ENCODE data around the gene ZFHX3. TPM values are rescaled to one million over a fixed set of nuclear protein-coding genes. Genes with fewer than 3 reads are reported as not detected.

Gene ZFHX3
- total and polyA plus RNA-seq, 2 donors (not counting 1 experiment from before 2014, with no cell fraction given) = 4.7 to 7.3 TPM

DNA sequence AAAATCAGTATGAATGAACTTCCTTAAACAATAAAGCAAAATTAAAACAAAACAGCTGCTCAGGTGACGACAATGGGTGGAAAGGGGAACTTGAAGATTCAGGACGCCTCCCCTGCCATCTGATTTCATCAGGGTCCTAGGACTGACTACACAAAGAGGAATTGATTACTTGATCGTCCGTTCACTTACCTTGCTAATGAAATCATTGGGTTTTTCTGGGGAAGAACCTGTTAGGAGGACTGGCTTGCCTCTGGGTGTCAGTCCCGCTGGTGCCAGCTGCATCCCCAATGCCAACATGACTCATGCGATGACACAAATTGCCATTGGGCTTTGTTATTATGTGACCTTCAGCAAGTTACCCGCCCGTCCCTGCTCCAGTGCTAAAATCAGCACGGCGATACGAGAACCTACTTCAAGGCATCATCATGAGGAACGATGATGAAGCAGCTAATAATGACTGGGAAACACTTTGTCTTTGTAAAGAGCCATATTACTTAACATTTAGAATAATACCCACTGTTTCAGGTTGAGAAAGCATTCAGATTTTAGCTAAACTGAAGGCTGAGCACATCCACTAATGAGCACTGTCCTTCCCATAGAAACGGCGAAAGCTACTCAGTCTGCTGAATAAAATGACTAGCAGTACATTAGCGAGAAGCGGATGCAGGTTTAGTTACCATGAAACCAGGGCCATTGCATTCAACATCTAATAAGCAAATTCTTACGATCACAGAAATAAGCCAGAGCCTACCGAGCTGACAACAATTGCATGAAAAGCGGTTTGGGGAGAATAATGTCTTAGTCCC is 139.4 kb downstream of the ZFHX3 start:
- Histone ChIP-seq H3K27ac (ENCODE audit: insufficient read depth, low read length) (no peak overlapping the region), H2AFZ (ENCODE audit: low read length) (no peak overlapping the region), H3K4me2 (ENCODE audit: extremely low read depth, insufficient read depth, low read length) (no peak overlapping the region), H3K27me3 (ENCODE audit: control insufficient read depth, insufficient read depth, low read length) (no peaks in the 10 kb centered on the region), H3K36me3 (ENCODE audit: control insufficient read depth, insufficient read depth, low read length) (no peaks in the 10 kb centered on the region), H3K9me3 (ENCODE audit: control insufficient read depth, insufficient read depth, low read depth, low read length) (no peaks in the 10 kb centered on the region), H3K9ac (ENCODE audit: insufficient read depth, low read length) (no peak overlapping the region), H3K4me1 (ENCODE audit: control insufficient read depth, extremely low read depth, insufficient read depth, low read length) (peaks cover 2% of the 10 kb centered on the region), H3K4me3 (replicated peaks in 1 of 4; ENCODE audit: control extremely low read depth in 1 of 4, insufficient read depth in 1 of 4, low read depth in 3 of 4, low read length in 4 of 4) (no peak overlapping the region), H4K20me1 (ENCODE audit: control insufficient read depth, extremely low read depth, insufficient read depth, low read length) (no peaks in the 10 kb centered on the region), H3K79me2 (ENCODE audit: control insufficient read depth, insufficient read depth, low read length) (peaks cover 5% of the 10 kb centered on the region)
- DNase-seq (ENCODE audit: low read depth in 2 of 2) = no peak
- TF ChIP-seq, protein P1, sequence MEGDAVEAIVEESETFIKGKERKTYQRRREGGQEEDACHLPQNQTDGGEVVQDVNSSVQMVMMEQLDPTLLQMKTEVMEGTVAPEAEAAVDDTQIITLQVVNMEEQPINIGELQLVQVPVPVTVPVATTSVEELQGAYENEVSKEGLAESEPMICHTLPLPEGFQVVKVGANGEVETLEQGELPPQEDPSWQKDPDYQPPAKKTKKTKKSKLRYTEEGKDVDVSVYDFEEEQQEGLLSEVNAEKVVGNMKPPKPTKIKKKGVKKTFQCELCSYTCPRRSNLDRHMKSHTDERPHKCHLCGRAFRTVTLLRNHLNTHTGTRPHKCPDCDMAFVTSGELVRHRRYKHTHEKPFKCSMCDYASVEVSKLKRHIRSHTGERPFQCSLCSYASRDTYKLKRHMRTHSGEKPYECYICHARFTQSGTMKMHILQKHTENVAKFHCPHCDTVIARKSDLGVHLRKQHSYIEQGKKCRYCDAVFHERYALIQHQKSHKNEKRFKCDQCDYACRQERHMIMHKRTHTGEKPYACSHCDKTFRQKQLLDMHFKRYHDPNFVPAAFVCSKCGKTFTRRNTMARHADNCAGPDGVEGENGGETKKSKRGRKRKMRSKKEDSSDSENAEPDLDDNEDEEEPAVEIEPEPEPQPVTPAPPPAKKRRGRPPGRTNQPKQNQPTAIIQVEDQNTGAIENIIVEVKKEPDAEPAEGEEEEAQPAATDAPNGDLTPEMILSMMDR (conservative IDR thresholded peaks at IDR 0.05 in 1 of 2, IDR thresholded peaks at IDR 0.05 in 1 of 2; ENCODE audit: low read depth in 1 of 2, low read length in 2 of 2) = no peak

GRCh38 chr16:72905581-72905980 is 142.3 kb downstream of the ZFHX3 start:
- peak in 1 of 2 donors; percentile 80 for DNase-seq (ENCODE audit: low read depth in 2 of 2)
- TF ChIP-seq, protein P1 (conservative IDR thresholded peaks at IDR 0.05 in 1 of 2, IDR thresholded peaks at IDR 0.05 in 1 of 2; ENCODE audit: low read depth in 1 of 2, low read length in 2 of 2) = no peak
- TF ChIP-seq EZH2 (IDR thresholded peaks at IDR 0.05; ENCODE audit: low read length, missing control alignments) = no peak
- H3K9ac ChIP-seq (ENCODE audit: insufficient read depth, low read length) = no peak overlapping the region
- no peak overlapping the region for H3K4me3 ChIP-seq (replicated peaks in 1 of 4; ENCODE audit: control extremely low read depth in 1 of 4, insufficient read depth in 1 of 4, low read depth in 3 of 4, low read length in 4 of 4)
- no peak overlapping the region for H3K4me2 ChIP-seq (ENCODE audit: extremely low read depth, insufficient read depth, low read length)
- peaks cover 2% of the 10 kb centered on the region for H3K79me2 ChIP-seq (ENCODE audit: control insufficient read depth, insufficient read depth, low read length)
- H3K27ac ChIP-seq (ENCODE audit: insufficient read depth, low read length) = no peak overlapping the region
- H2AFZ ChIP-seq (ENCODE audit: low read length) = no peak overlapping the region
- peaks cover 2% of the 10 kb centered on the region for H3K4me1 ChIP-seq (ENCODE audit: control insufficient read depth, extremely low read depth, insufficient read depth, low read length)
- no peaks in the 10 kb centered on the region for H3K36me3 ChIP-seq (ENCODE audit: control insufficient read depth, insufficient read depth, low read length)
- no peaks in the 10 kb centered on the region for H3K9me3 ChIP-seq (ENCODE audit: control insufficient read depth, insufficient read depth, low read depth, low read length)
- H3K27me3 ChIP-seq (ENCODE audit: control insufficient read depth, insufficient read depth, low read length) = no peaks in the 10 kb centered on the region
- no peaks in the 10 kb centered on the region for H4K20me1 ChIP-seq (ENCODE audit: control insufficient read depth, extremely low read depth, insufficient read depth, low read length)

DNA sequence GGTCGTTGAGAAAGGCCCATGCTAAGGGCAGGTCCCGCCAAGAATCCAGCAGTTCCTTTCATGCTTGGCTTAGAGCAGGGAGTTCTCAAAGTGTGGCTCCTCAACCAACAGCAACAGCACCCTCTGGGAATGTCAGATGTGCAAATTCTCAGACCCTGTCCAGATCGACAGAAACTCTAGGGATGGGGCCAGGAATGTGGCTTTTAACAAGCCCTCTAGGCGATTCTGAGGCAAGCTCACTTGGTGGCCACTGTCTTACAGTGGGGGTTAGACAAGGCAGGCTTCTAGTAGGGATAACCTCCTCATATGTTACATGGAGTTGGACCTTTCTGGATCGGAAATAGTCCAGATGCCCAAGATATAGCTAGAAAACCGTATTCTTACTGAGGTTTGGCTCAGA is 144.8 kb downstream of the ZFHX3 start:
- TF ChIP-seq, protein P1 (conservative IDR thresholded peaks at IDR 0.05 in 1 of 2, IDR thresholded peaks at IDR 0.05 in 1 of 2; ENCODE audit: low read depth in 1 of 2, low read length in 2 of 2) = no peak
- no peak for TF ChIP-seq EZH2 (IDR thresholded peaks at IDR 0.05; ENCODE audit: low read length, missing control alignments)
- H3K79me2 ChIP-seq (ENCODE audit: control insufficient read depth, insufficient read depth, low read length) = peaks cover 1% of the 10 kb centered on the region
- H3K9me3 ChIP-seq (ENCODE audit: control insufficient read depth, insufficient read depth, low read depth, low read length) = no peaks in the 10 kb centered on the region
- DNase-seq (ENCODE audit: low read depth in 2 of 2) = no peak
- H3K4me3 ChIP-seq (replicated peaks in 1 of 4; ENCODE audit: control extremely low read depth in 1 of 4, insufficient read depth in 1 of 4, low read depth in 3 of 4, low read length in 4 of 4) = no peak overlapping the region
- H3K36me3 ChIP-seq (ENCODE audit: control insufficient read depth, insufficient read depth, low read length) = no peaks in the 10 kb centered on the region
- H3K9ac ChIP-seq (ENCODE audit: insufficient read depth, low read length) = no peak overlapping the region
- H3K4me1 ChIP-seq (ENCODE audit: control insufficient read depth, extremely low read depth, insufficient read depth, low read length) = peaks cover 2% of the 10 kb centered on the region
- no peak overlapping the region for H3K4me2 ChIP-seq (ENCODE audit: extremely low read depth, insufficient read depth, low read length)
- H3K27me3 ChIP-seq (ENCODE audit: control insufficient read depth, insufficient read depth, low read length) = no peaks in the 10 kb centered on the region
- no peaks in the 10 kb centered on the region for H4K20me1 ChIP-seq (ENCODE audit: control insufficient read depth, extremely low read depth, insufficient read depth, low read length)
- no peak overlapping the region for H2AFZ ChIP-seq (ENCODE audit: low read length)
- H3K27ac ChIP-seq (ENCODE audit: insufficient read depth, low read length) = no peak overlapping the region

All from fibroblast of lung (primary cell).